IPS-18c (cell line): ENCODE data around the gene SLC6A18.

Source experiments
- H3K4me3 ChIP-seq: 2 replicates; pipeline ENCODE4 v1.7.0; 2013; ENCODE audit warnings: low read depth, mild to moderate bottlenecking, low read length, moderate library complexity; ENCODE audit not compliant: insufficient read depth
- H3K9me3 ChIP-seq: one replicate; pipeline ENCODE4 v1.6.1; 2013; ENCODE audit warnings: mild to moderate bottlenecking, low read length, moderate library complexity; ENCODE audit not compliant: control insufficient read depth, insufficient read depth

Gene SLC6A18

DNA sequence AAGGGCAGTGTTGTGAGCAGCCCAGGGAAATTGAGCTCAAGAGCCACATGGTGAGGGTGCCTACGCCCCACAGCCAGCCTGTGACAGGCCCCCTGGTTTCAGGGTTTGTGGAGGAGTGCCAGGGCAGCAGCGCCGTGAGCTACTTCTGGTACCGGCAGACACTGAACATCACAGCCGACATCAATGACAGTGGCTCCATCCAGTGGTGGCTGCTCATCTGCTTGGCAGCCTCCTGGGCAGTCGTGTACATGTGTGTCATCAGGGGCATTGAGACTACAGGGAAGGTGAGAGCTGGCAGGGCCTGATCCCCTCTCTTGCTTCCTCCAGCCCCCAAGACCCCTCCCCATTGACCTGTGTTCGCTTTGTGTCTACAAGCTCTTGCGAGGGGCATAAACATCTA, 10.2 kb downstream of the SLC6A18 start:
- peaks cover 2% of the 10 kb centered on the region for H3K9me3 ChIP-seq
- no peak overlapping the region for H3K4me3 ChIP-seq

DNA sequence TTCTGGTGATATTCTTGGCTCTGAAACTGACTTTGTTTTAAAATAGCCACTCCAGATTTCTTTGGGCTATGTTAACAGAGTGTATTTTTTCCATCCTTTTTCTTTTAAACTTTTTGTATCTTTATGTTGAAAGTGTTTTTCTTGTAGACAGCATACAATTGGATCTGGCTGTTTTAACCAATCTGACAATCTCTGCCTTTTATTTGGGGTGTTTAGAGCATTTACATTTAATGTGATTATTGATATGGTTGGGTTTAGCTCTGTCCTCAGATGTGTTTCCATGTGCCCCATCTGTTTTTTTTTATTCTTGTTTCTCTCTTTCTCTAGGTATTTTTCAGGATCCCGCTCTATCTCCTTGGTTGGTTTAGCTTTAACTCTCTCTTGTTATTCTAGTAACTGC, 10.7 kb downstream of the SLC6A18 start:
- Histone ChIP-seq H3K9me3 (peaks cover 2% of the 10 kb centered on the region), H3K4me3 (no peak overlapping the region)

DNA sequence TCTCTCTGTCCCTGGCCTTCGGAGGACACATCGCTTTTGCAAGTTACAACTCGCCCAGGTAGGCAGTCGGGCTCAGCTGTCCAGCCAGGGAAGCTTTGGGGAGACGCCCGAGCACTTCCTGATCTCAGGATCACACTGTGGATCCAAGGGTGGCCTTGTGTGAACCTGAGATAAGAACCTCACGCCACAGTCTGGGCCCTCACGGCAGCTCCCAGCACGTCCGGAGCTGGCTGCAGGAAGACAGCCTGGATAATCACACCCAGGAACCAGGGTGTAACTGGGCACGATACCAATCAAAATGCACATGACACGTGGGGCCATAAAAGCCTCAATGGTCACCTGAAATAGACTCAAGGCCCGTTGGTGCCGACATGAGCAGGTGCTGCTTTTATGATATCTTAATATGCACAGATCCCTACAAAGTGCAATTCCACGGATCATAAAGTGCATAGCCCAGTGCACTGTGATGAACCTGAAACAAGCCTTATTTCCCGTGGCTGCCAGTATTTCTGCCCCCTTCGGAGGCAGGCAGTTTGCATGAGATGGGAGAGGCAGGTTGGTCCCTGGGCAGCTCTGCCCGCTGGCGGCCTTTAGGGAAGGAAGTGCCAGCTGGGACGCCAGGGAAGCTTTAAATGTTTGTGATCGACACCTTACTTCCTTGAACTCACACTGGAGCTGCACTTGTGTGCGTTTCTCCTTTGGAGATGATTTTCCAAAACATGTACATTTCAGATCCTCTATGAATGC, 14.5 kb downstream of the SLC6A18 start:
- no peak overlapping the region for H3K4me3 ChIP-seq
- H3K9me3 ChIP-seq, result peaks cover 2% of the 10 kb centered on the region

DNA sequence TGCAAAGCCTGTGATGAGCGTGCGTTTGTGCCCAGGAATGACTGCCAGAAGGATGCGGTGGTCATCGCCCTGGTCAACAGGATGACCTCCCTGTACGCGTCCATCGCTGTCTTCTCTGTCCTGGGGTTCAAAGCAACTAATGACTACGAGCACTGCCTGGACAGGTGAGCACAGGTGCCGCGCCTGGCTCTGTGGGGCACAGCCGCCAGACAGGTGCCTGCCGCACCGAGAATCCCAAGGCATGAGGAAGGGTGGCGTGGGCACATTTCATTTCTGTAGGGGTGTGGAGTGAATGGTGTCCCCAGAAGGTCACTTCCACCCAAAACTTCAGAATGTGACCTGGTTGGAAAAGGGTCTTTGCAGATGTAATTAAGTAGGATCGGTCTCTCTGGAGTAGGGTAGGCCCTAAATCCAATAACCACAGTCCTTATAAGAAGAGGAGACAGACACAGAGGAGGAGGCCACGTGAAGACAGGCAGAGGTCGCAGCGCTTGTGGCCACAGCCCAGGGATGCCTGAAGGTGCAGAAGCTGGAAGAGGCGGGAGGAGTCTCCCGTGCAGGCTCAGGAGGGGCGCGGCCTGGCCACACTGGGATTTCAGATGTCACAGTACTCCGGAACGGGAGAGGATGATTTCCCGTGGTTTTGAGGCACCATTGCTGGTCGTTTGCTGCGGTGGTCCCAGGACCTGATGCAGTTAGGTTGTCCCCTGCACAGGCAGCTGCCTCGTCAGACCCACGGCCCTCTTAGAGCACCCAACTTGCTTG, 15.5 kb downstream of the SLC6A18 start:
- Histone ChIP-seq H3K4me3 (no peak overlapping the region), H3K9me3 (peaks cover 2% of the 10 kb centered on the region)

DNA sequence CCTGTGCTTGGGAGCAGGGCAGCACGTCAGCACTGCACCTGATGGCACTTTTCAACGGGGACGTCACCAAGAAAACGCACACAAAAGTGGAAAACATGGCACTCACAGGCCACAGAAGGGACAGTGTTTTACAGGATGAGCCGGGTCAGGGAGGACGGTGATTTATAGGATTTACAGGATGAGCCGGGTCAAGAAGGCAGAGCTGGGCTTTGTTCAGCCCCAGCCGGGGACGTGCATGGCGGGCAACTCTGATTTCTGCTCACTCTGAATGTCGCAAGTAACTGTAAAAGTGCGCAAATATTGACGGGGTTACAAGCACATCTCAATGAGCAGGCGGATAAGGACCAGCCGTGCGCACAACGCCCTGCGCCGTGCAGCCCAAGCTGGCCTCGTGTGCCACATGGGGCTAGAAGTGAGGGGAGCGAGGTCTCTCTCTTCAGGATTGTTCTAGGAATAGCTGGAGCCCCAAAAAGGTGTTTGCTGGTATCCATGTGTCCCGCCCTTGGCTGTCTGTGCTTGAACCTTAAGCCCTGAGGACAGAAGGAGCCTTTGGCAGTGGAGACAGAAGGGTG, 16.4 kb downstream of the SLC6A18 start:
- H3K4me3 ChIP-seq, result no peak overlapping the region

DNA sequence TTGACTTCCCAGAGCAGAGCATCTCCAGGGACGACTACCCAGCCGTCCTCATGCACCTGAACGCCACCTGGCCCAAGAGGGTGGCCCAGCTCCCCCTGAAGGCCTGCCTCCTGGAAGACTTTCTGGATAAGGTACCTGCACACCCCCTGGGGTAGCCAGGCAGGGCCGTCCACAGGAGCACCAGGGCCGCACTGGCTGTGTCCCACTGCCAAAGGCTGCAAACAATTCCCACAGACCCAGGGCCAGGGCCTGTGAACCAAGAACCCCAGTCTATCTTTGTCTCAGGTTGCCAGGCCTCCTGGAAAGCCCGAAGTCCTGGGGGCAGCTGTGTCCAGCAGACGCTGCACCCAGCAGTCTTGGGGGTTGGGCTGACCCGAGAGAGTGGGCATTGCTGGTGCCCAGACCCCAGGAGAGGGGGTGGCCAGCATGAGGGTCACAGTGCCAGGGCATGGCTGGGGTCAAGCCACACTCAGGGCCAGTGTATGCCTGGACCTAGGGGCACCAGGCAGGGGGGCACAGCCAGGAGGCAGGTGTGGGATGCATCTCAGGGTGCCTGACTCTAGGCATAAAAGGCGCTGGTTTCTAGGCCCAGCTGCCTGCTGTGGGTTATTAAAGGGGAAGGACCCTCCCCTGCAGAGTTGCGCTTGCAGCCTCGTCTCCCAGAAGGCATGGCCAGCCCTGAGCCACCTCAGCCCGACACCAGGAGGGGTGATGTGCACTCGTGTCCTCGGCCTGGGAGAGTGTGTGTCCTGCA, 17.7 kb downstream of the SLC6A18 start:
- no peaks in the 10 kb centered on the region for H3K9me3 ChIP-seq
- H3K4me3 ChIP-seq, result no peak overlapping the region

More for the DNA sequence above, 16.4 kb downstream of the SLC6A18 start:
- H3K9me3 ChIP-seq, result peaks cover under 1% of the 10 kb centered on the region

DNA sequence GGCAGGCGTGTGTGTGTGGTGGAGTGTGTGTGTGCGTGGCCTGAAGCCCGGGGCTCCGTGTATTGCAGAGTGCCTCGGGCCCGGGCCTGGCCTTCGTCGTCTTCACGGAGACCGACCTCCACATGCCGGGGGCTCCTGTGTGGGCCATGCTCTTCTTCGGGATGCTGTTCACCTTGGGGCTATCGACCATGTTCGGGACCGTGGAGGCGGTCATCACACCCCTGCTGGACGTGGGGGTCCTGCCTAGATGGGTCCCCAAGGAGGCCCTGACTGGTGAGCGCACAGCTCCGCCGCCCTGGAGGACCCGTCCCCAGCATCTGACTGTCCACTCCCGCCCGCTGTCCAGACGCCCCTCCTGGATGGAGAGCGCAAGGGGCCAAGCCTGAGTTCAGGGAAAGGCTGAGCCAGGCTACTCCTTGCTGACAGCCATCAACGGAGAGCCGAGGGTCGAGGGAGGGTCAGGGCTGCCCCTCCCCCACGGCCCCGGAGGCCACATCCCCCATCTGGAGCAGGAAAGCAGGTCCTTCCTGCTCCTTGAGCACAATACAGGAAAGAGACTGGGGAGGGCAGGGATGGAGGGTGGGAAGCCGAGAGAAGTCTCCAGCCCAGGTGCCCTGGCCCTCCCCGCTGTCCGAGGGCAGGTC, 18.4 kb downstream of the SLC6A18 start:
- Histone ChIP-seq H3K9me3 (no peaks in the 10 kb centered on the region), H3K4me3 (no peak overlapping the region)

DNA sequence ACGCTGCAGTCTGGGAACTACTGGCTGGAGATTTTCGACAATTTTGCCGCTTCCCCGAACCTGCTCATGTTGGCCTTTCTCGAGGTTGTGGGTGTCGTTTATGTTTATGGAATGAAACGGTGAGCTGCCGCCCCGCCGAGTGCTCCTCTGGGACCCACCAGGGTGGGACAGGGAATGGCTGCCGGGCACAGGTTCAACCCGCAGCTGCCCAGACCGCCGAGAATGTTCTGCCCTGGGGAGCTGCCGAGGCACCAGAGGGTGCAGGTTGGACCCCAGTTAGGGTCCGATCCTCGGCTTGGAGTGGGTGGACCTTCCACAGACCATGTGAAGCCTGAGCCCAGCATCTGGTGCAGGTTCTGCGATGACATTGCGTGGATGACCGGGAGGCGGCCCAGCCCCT, 19.1 kb downstream of the SLC6A18 start:
- no peak overlapping the region for H3K4me3 ChIP-seq
- peaks cover 2% of the 10 kb centered on the region for H3K9me3 ChIP-seq

DNA sequence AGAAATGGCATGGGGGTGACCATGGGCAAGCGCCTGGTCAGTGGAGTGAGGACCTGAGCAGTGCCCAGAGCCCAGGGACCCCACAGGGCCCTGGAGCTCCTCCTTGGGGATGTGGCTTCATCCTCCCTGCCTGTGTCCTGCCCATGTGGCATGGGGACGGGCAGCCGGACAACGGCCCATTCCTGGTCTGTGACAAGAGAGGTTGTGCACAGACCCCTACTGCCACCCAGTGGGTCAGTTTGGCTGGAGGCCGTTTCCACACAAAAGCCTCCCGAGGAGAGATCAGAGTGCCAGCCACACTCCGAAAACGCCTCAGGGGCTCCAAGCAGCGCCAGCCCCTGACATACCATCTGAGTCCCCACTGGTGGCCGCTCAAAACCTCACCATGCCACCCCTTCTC, 19.8 kb downstream of the SLC6A18 start:
- H3K9me3 ChIP-seq, result peaks cover 2% of the 10 kb centered on the region

DNA sequence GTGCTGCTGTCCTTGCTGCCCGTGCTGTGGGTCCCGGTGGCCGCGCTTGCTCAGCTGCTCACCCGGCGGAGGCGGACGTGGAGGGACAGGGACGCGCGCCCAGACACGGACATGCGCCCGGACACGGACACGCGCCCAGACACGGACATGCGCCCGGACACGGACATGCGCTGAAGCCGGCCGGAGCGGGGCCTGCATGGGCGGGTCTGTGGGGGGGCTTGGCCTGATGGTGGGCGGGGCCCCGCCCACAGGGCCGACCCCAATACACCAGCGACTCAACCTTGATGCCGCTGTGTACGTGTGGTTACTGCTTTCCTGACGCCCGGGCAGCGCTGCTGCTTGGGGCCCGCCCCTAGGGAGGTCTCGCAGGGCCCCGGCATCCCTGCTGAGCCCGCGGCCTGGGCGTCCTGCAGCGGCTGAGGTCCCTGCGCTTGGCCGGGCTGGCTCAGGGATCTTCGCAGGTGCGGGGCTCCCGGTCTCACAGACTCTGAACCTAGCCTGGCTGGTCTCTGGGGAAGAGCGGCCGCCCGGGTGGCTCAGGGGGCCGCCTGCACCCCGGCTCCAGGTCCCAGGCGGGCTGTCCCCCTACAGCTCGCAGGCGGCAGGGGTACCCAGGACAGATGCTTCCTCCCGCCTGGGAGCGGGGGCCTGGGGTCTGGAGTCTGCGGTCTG, 20.9 kb downstream of the SLC6A18 start:
- Histone ChIP-seq H3K4me3 (no peak overlapping the region), H3K9me3 (peaks cover 2% of the 10 kb centered on the region)

More for the DNA sequence above, 19.8 kb downstream of the SLC6A18 start:
- no peak overlapping the region for H3K4me3 ChIP-seq

DNA sequence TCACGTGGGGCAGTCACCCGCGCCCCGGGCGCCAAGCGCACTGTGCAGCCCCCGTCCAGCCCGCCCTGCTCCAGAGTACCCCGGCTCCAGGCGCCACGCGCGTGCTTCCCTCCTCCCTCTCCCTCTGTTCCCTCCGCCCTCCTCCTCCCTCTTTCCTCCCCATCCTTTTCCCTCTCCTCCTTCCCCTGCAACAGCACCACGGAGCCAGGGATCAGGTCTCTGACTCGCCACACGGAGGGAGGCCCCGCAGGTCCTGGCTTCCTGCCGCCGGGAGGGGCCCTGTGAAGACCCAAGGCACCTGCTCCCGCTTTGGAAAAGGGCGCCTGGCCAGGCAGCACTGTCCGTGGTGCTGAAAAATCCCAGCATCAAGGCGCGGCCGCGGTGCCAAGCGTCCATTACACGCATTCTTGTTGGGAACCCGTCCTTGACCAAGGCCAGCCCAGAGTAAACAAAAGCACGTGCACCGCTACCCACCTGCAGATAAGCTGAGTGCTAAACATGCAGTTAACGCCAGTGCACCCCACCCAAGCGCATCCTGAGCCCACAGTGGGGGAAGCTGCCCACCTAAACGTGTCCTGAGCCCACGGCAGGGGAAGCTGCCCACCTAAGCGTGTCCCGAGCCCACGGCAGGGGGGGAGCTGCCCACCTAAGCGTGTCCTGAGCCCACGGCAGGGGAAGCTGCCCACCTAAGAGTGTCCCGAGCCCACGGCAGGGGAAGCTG, 21.7 kb downstream of the SLC6A18 start:
- H3K4me3 ChIP-seq, result no peak overlapping the region
- H3K9me3 ChIP-seq, result peaks cover 2% of the 10 kb centered on the region

DNA sequence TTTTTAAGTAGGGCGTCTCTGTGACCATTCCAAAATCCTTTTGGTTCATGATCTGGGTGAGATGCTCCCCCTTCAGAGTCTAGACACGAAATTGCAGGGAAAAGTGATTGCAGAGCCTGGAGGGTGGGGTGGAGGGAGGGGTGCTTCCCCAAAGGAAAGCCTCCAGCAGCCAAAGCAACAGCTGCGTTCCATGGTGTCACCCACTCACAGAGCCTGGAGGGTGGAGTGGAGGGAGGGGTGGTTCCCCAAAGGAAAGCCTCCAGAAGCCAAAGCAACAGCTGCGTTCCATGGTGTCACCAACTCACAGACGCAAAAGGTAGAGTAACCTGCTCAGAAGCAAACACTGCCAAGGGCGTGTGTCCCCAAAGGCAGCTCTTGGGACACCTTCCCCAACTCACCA, 22.6 kb downstream of the SLC6A18 start:
- peaks cover 2% of the 10 kb centered on the region for H3K9me3 ChIP-seq
- no peak overlapping the region for H3K4me3 ChIP-seq

DNA sequence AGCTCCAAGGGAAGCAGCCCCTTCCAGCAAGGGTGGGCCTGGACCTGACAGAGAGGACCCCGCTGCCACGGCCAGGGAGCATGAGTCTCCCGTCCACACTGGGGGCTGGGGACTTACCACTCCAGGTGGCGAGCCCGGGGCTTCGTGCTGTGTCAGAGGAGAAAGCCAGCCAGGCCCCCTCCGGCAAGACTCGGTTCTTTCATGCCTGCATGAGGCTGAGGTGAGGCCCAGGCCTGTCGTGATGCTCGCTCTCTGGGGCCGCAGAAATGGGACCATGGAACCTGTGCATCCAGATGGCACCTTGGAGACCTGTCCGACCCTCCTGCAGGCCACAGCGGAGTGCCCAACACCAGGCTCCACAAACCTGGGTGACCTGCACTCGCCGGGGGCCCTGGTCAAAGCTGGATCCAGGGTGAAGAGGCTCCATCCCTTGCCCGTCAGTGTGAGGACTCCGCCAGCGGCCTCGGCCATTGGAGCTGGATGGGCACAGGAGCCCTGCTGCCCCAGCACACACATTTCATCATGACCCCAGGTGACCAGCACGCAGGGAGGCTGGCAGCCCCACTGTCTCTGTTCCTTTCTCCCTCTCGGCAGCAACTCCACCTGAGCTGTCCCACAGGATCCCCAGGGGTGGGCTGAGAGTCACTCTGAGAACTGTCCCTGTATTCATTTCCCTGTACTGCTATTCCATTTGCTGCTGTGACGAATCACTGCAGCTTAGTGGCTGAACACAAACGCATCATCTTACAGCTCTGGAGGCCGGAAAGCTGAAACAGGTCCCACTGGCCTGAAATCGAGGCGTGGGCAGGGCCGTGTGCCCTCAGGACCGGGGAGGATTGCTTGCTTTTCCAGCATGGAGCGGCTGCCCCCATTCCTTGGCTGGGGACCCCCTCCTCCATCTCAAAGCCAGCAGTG, 24.4 kb downstream of the SLC6A18 start:
- Histone ChIP-seq H3K4me3 (no peak overlapping the region), H3K9me3 (peaks cover 2% of the 10 kb centered on the region)

DNA sequence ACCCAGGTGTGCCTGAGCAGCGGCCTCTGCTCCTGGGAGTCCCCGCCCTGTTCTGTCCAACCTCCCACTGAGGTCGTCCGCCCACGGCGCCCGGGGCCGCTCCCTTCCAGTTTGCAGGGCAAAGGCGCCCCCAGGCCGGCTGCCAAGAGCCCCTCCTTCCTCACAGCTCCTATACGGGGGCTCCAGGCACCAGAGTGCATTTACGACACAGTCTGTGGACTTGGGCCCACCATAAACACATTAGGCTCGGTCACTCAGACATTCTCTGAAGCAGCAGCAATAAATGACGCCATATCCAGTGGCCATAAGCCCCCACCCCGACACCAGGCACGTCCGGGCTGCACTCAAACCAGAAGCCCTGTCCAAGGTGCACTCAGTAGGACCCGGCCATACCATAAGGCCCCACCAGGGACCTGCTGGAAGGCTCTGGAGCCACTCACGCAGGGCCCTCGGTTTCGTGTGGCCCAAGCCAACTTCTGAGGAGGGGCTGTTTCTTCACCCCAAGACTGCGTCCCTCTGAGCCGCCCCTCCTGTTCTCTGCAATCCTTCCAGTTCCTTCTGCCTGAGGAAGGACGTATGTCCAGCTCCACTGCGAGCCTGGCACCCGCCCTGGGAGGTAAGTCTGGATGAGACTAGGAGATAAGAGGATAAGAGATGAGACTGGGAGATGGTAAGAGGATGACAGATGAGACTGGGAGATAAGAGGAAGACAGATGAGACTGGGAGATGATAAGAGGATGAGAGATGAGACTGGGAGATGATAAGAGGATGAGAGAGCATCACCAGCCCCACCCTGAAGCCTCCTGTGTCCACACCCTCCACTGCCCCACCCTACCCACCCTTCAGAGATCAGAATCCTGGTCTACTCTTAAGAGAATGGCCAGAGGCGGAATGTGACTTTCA, 26.7 kb downstream of the SLC6A18 start:
- H3K9me3 ChIP-seq, result peaks cover 2% of the 10 kb centered on the region
- no peak overlapping the region for H3K4me3 ChIP-seq
